PFSK-1 (cell line): Measurements from ENCODE around the gene HAO2.

ENCODE experiments used
- POLR2AphosphoS5 ChIP-seq: IDR thresholded peaks from 2 replicates; pipeline ENCODE4 v1.6.1; 2012; ENCODE audit warnings: low read depth, mild to moderate bottlenecking, control low read depth, low read length, moderate library complexity
- SIN3A ChIP-seq: IDR thresholded peaks from 2 replicates; pipeline ENCODE4 v1.6.1; 2012; ENCODE audit warnings: mild to moderate bottlenecking, low read length, moderate library complexity, borderline replicate concordance; ENCODE audit not compliant: insufficient read depth
- TAF1 ChIP-seq: IDR thresholded peaks from 2 replicates; pipeline ENCODE4 v1.6.1; 2012; ENCODE audit warnings: low read length, control low read depth, borderline replicate concordance; ENCODE audit not compliant: insufficient read depth
- TF ChIP-seq, protein P1 (sequence below), 2 experiments: IDR thresholded peaks; 2 replicates each; pipeline versions ENCODE4 v1.6.1 to v1.8.0; 2011 to 2012; ENCODE audit warnings: low read depth in 2 of 2, low read length in 2 of 2, control low read depth in 1 of 2, inconsistent platforms in 1 of 2, mild to moderate bottlenecking in 1 of 2, moderate library complexity in 1 of 2; ENCODE audit not compliant: insufficient read depth in 1 of 2

DNA sequence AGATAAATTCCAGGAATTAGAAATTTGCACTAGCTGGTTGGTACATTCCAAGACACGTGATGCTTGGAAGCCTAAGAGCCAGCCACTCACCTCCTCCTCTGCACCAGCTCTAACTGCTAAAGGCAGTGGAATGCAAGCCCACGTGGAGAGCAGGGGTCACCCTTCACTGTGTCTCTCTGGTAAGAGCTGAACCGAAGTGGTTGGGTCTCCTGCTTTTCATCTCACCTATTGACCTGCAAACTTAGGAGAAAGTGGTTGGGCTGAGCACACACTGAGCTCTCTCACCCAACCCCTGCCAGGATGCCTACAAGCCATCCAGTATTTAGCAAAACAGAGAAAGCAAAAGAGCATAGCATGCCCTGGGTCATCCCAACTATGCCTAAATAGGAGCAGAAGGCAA is 19.3 kb downstream of the HAO2 start:
- TF ChIP-seq SIN3A (no peak), POLR2AphosphoS5 (no peak), TAF1 (no peak)
- TF ChIP-seq, protein P1, sequence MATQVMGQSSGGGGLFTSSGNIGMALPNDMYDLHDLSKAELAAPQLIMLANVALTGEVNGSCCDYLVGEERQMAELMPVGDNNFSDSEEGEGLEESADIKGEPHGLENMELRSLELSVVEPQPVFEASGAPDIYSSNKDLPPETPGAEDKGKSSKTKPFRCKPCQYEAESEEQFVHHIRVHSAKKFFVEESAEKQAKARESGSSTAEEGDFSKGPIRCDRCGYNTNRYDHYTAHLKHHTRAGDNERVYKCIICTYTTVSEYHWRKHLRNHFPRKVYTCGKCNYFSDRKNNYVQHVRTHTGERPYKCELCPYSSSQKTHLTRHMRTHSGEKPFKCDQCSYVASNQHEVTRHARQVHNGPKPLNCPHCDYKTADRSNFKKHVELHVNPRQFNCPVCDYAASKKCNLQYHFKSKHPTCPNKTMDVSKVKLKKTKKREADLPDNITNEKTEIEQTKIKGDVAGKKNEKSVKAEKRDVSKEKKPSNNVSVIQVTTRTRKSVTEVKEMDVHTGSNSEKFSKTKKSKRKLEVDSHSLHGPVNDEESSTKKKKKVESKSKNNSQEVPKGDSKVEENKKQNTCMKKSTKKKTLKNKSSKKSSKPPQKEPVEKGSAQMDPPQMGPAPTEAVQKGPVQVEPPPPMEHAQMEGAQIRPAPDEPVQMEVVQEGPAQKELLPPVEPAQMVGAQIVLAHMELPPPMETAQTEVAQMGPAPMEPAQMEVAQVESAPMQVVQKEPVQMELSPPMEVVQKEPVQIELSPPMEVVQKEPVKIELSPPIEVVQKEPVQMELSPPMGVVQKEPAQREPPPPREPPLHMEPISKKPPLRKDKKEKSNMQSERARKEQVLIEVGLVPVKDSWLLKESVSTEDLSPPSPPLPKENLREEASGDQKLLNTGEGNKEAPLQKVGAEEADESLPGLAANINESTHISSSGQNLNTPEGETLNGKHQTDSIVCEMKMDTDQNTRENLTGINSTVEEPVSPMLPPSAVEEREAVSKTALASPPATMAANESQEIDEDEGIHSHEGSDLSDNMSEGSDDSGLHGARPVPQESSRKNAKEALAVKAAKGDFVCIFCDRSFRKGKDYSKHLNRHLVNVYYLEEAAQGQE (IDR thresholded peaks at IDR 0.05; ENCODE audit: insufficient read depth in 1 of 2, low read depth in 2 of 2, low read length in 2 of 2), result no peak
